HEK293 (cell line): ENCODE measurements around the gene ANO2.

Source experiments
- CTCF ChIA-PET: fragments of 350-600 bp; formaldehyde crosslinking; extraction: SDS; loops from one replicate; lab custom pipeline; 2021; ENCODE audit warnings: antibody characterized with exemption; lab: Yijun Ruan, JAX
- POLR2A ChIA-PET: fragments of 300-600 bp; formaldehyde crosslinking; extraction: SDS; loops from one replicate; lab custom pipeline; 2020; ENCODE audit warnings: antibody characterized with exemption, inconsistent platforms; lab: Yijun Ruan, JAX
- H3K27ac ChIP-seq: fragments of 200-500 bp; sonication (Bioruptor generic); 2 replicates; pipeline ENCODE4 v1.5.1; 2014; ENCODE audit warnings: low read depth, low read length, control low read depth, inconsistent platforms; ENCODE audit errors: extremely low read depth
- H3K36me3 ChIP-seq, 2 experiments: fragments of 200-500 bp in 1 of 2; sonication (Bioruptor generic) in 1 of 2; 1 replicate in 1 of 2; 2 replicates in 1 of 2; pipeline ENCODE4 v1.5.1; 2014 to 2017; ENCODE audit warnings: inconsistent platforms in 2 of 2, low read length in 2 of 2; ENCODE audit not compliant: control insufficient read depth in 2 of 2, insufficient read depth in 1 of 2
- H3K4me1 ChIP-seq: fragments of 200-500 bp; sonication (Bioruptor generic); 2 replicates; pipeline ENCODE4 v1.5.1; 2014; ENCODE audit warnings: mild to moderate bottlenecking, low read length, inconsistent platforms; ENCODE audit not compliant: control insufficient read depth, insufficient read depth
- H3K4me3 ChIP-seq: 2 replicates; pipeline ENCODE4 v1.5.1; 2011; ENCODE audit warnings: low read depth, mild to moderate bottlenecking, control low read depth, low read length, moderate library complexity
- H3K9me3 ChIP-seq: fragments of 200-500 bp; sonication (Bioruptor generic); 2 replicates; pipeline ENCODE4 v1.5.1; 2014; ENCODE audit warnings: low read depth, low read length, inconsistent platforms; ENCODE audit not compliant: control insufficient read depth, insufficient read depth
- GFI1B ChIP-seq: fragments of 450-650 bp; formaldehyde crosslinking; IDR thresholded peaks from 2 replicates; pipeline ENCODE4 v1.5.1; 2016; ENCODE audit warnings: missing biosample characterization, missing genetic modification characterization
- GLIS1 ChIP-seq: fragments of 450-650 bp; formaldehyde crosslinking; IDR thresholded peaks from 2 replicates; pipeline ENCODE4 v1.5.1; 2016; ENCODE audit warnings: missing biosample characterization, missing genetic modification characterization
- SCRT2 ChIP-seq: fragments of 450-650 bp; formaldehyde crosslinking; IDR thresholded peaks from 2 replicates; pipeline ENCODE4 v1.5.1; 2016; ENCODE audit warnings: missing biosample characterization, missing genetic modification characterization
- SETDB1 ChIP-seq: IDR thresholded peaks from one replicate; pipeline ENCODE4 v1.6.1; 2017; ENCODE audit warnings: mild to moderate bottlenecking, low read length, moderate library complexity, mixed read lengths; ENCODE audit not compliant: insufficient read length
- ZBTB21 ChIP-seq: fragments of 450-650 bp; formaldehyde crosslinking; IDR thresholded peaks from 2 replicates; pipeline ENCODE4 v1.5.1; 2017; ENCODE audit warnings: missing biosample characterization, missing genetic modification characterization
- ZNF140 ChIP-seq: fragments of 450-650 bp; formaldehyde crosslinking; IDR thresholded peaks from 2 replicates; pipeline ENCODE4 v1.5.1; 2016; ENCODE audit warnings: missing biosample characterization, missing genetic modification characterization
- ZNF19 ChIP-seq: fragments of 450-650 bp; formaldehyde crosslinking; IDR thresholded peaks from 2 replicates; pipeline ENCODE4; 2016; ENCODE audit warnings: missing biosample characterization, missing genetic modification characterization, low read depth
- ZNF2 ChIP-seq: fragments of 450-650 bp; formaldehyde crosslinking; IDR thresholded peaks from 2 replicates; pipeline ENCODE4 v1.5.1; 2016; ENCODE audit warnings: missing biosample characterization, missing genetic modification characterization
- ZNF211 ChIP-seq: fragments of 450-650 bp; formaldehyde crosslinking; IDR thresholded peaks from 2 replicates; pipeline ENCODE4 v1.5.1; 2016; ENCODE audit warnings: low read depth, missing biosample characterization, missing genetic modification characterization
- ZNF24 ChIP-seq: fragments of 450-650 bp; formaldehyde crosslinking; IDR thresholded peaks from 2 replicates; pipeline ENCODE4 v1.5.1; 2016; ENCODE audit warnings: missing biosample characterization, missing genetic modification characterization
- ZNF302 ChIP-seq: fragments of 450-650 bp; formaldehyde crosslinking; IDR thresholded peaks from 2 replicates; pipeline ENCODE4 v1.5.1; 2016; ENCODE audit warnings: missing biosample characterization, missing genetic modification characterization, low read depth
- ZNF335 ChIP-seq: fragments of 450-650 bp; formaldehyde crosslinking; conservative IDR thresholded peaks from 2 replicates; pipeline ENCODE4 v1.5.1; 2016; ENCODE audit warnings: missing biosample characterization, missing genetic modification characterization
- ZNF394 ChIP-seq: fragments of 450-650 bp; formaldehyde crosslinking; IDR thresholded peaks from 2 replicates; pipeline ENCODE4 v1.5.1; 2016; ENCODE audit warnings: missing biosample characterization, missing genetic modification characterization, mild to moderate bottlenecking, moderate library complexity, borderline replicate concordance
- ZNF48 ChIP-seq: fragments of 450-650 bp; formaldehyde crosslinking; IDR thresholded peaks from 2 replicates; pipeline ENCODE4 v1.5.1; 2016; ENCODE audit warnings: missing biosample characterization, missing genetic modification characterization
- ZNF501 ChIP-seq: fragments of 450-650 bp; formaldehyde crosslinking; IDR thresholded peaks from 2 replicates; pipeline ENCODE4 v1.5.1; 2016; ENCODE audit warnings: missing biosample characterization, missing genetic modification characterization
- ZNF518A ChIP-seq: fragments of 450-650 bp; formaldehyde crosslinking; conservative IDR thresholded peaks from 2 replicates; pipeline ENCODE4 v1.5.1; 2016; ENCODE audit warnings: low read depth, missing biosample characterization, missing genetic modification characterization
- ZNF544 ChIP-seq: fragments of 450-650 bp; formaldehyde crosslinking; IDR thresholded peaks from 2 replicates; pipeline ENCODE4 v1.5.0; 2017; ENCODE audit warnings: missing biosample characterization, missing genetic modification characterization
- ZNF654 ChIP-seq: fragments of 450-650 bp; formaldehyde crosslinking; IDR thresholded peaks from 2 replicates; pipeline ENCODE4 v1.5.1; 2016; ENCODE audit warnings: low read depth, missing biosample characterization, missing genetic modification characterization
- ZNF677 ChIP-seq: fragments of 450-650 bp; IDR thresholded peaks from 2 replicates; pipeline ENCODE4 v1.5.0; 2018; ENCODE audit warnings: missing biosample characterization, mild to moderate bottlenecking, missing genetic modification characterization, moderate library complexity
- ZNF768 ChIP-seq: fragments of 450-650 bp; formaldehyde crosslinking; IDR thresholded peaks from 2 replicates; pipeline ENCODE4 v1.5.1; 2018; ENCODE audit warnings: missing biosample characterization, mild to moderate bottlenecking, missing genetic modification characterization
- ZNF843 ChIP-seq: fragments of 450-650 bp; formaldehyde crosslinking; IDR thresholded peaks from 2 replicates; pipeline ENCODE4 v1.5.1; 2016; ENCODE audit warnings: missing biosample characterization, missing genetic modification characterization
- ZSCAN23 ChIP-seq: fragments of 450-650 bp; formaldehyde crosslinking; IDR thresholded peaks from 2 replicates; pipeline ENCODE4 v1.5.1; 2016; ENCODE audit warnings: missing biosample characterization, missing genetic modification characterization
- TF ChIP-seq, protein P1 (sequence below): fragments of 450-650 bp; formaldehyde crosslinking; IDR thresholded peaks from 2 replicates; pipeline ENCODE4 v1.5.1; 2016; ENCODE audit warnings: missing biosample characterization, missing genetic modification characterization
- TF ChIP-seq, protein P2 (sequence below): fragments of 450-650 bp; formaldehyde crosslinking; IDR thresholded peaks from 2 replicates; pipeline ENCODE4 v1.5.1; 2016; ENCODE audit warnings: missing biosample characterization, missing genetic modification characterization

The ANO2 gene

DNA sequence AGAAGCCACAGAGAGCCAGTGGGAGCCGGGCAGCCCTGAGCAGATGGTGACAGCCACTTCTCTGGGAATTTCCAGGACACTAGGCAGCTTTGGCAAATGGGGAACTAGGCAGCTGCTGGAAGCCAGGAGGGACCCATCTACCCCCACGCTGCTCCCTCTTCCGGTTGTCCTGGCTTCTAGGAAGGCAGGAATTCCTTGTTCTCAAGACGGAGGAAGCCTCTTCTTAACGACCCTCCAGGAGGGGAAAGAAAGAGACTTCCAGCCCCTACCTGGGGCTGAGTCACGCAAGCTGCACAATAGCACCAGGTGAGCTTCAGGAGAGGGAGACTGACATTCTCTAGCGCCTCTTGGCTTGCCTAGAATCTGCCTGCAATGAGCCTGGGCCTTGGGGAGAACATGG is 141.5 kb downstream of the ANO2 start:
- no peaks in the 10 kb centered on the region for H3K36me3 ChIP-seq
- no peak overlapping the region for H3K4me3 ChIP-seq
- ChIA-PET CTCF (interaction anchor here (1.0 kb wide), 1 partner anchor 236 kb away, joined by 3 read pairs; no protein-coding TSS in a partner anchor), POLR2A (no interaction called here)
- no peaks in the 10 kb centered on the region for H3K9me3 ChIP-seq
- no peak overlapping the region for H3K27ac ChIP-seq
- H3K4me1 ChIP-seq, result no peaks in the 10 kb centered on the region
- TF ChIP-seq ZNF24 (tag by site-specific recombination) (no peak), ZNF843 (tag by site-specific recombination) (no peak)
- TF ChIP-seq, protein P1, sequence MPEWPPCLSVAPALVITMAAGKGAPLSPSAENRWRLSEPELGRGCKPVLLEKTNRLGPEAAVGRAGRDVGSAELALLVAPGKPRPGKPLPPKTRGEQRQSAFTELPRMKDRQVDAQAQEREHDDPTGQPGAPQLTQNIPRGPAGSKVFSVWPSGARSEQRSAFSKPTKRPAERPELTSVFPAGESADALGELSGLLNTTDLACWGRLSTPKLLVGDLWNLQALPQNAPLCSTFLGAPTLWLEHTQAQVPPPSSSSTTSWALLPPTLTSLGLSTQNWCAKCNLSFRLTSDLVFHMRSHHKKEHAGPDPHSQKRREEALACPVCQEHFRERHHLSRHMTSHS (tag by site-specific recombination), result no peak
- TF ChIP-seq, all 188 proteins: peak for 0

GRCh38 chr12:5798242-5799015 is 146.6 kb downstream of the ANO2 start:
- Histone ChIP-seq H3K4me3 (no peak overlapping the region), H3K4me1 (no peaks in the 10 kb centered on the region), H3K9me3 (no peaks in the 10 kb centered on the region), H3K36me3 (no peaks in the 10 kb centered on the region), H3K27ac (no peak overlapping the region)
- TF ChIP-seq ZNF501, result no peak
- TF ChIP-seq ZNF544 (tag by site-specific recombination), result no peak
- no peak for TF ChIP-seq ZNF48 (tag by site-specific recombination)
- TF ChIP-seq ZNF335 (tag by site-specific recombination), result no peak
- TF ChIP-seq ZNF677 (tag by site-specific recombination), result no peak
- no peak for TF ChIP-seq ZNF211 (tag by site-specific recombination)
- TF ChIP-seq ZNF302 (tag by site-specific recombination), result no peak
- TF ChIP-seq ZNF2 (tag by site-specific recombination), result no peak
- ChIA-PET CTCF (interaction anchor here (0.6 to 5.2 kb wide), 8 partner anchors 8 to 703 kb away, joined by 3 to 78 read pairs (median 3); no protein-coding TSS in a partner anchor), POLR2A (no interaction called here)

DNA sequence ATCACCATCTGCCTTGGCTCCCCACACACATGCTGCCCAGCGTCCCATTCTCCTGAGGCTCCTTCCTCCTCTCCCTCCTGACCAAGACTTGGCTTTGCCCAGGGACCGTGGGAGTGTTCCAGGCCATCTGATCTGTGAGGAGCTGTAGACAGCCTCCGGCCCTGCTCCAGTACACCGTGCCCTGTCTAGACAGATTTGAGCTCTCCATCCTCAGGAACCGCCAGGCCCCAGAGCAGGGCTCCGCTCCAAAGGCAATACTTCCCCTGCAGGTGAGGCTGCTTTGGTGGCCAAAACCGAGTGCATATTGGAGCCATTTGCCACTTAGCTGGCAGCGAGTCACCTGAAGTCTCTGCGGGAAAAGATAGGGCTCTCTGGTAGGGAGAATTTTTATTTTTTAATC is 147.4 kb downstream of the ANO2 start:
- no peaks in the 10 kb centered on the region for H3K9me3 ChIP-seq

More for the DNA sequence above, 147.4 kb downstream of the ANO2 start:
- Histone ChIP-seq H3K4me1 (no peaks in the 10 kb centered on the region), H3K27ac (no peak overlapping the region), H3K4me3 (no peak overlapping the region), H3K36me3 (no peaks in the 10 kb centered on the region)
- POLR2A ChIA-PET, result no interaction called here
- no peak for TF ChIP-seq ZNF518A (tag by site-specific recombination)
- TF ChIP-seq ZNF19 (tag by site-specific recombination), result no peak
- TF ChIP-seq ZSCAN23 (tag by site-specific recombination), result no peak
- TF ChIP-seq SCRT2, result no peak
- no peak for TF ChIP-seq ZNF140 (tag by site-specific recombination)
- TF ChIP-seq ZNF394 (tag by site-specific recombination), result no peak
- TF ChIP-seq, protein P2, sequence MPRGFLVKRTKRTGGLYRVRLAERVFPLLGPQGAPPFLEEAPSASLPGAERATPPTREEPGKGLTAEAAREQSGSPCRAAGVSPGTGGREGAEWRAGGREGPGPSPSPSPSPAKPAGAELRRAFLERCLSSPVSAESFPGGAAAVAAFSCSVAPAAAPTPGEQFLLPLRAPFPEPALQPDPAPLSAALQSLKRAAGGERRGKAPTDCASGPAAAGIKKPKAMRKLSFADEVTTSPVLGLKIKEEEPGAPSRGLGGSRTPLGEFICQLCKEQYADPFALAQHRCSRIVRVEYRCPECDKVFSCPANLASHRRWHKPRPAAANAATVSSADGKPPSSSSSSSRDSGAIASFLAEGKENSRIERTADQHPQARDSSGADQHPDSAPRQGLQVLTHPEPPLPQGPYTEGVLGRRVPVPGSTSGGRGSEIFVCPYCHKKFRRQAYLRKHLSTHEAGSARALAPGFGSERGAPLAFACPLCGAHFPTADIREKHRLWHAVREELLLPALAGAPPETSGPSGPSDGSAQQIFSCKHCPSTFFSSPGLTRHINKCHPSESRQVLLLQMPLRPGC (tag by site-specific recombination), result no peak
- no peak for TF ChIP-seq ZBTB21
- TF ChIP-seq SETDB1, result no peak
- no peak for TF ChIP-seq GLIS1
- no peak for TF ChIP-seq GFI1B (tag by site-specific recombination)
- no peak for TF ChIP-seq ZNF654 (tag by site-specific recombination)
- no peak for TF ChIP-seq ZNF768
- TF ChIP-seq, all 188 proteins: peak for 0
- CTCF ChIA-PET, result interaction anchor here (0.8 to 5.2 kb wide), 6 partner anchors 9 to 629 kb away, joined by 3 to 78 read pairs (median 10); no protein-coding TSS in a partner anchor
